DOHH2 (cell line): ENCODE results near the gene HOXC4.

Source experiments
- CTCF ChIP-seq: fragments of 200-600 bp; sonication (generic); IDR thresholded peaks from one replicate; pipeline ENCODE4 v1.5.1; 2014; ENCODE audit warnings: antibody characterized with exemption, mild to moderate bottlenecking, low read depth, low read length; ENCODE audit not compliant: poor library complexity, severe bottlenecking
- EZH2phosphoT487 ChIP-seq: fragments of 200-600 bp; sonication (generic); IDR thresholded peaks from 2 replicates; pipeline ENCODE4 v1.6.1; 2017; ENCODE audit warnings: borderline replicate concordance, mild to moderate bottlenecking, antibody characterized with exemption, low read length, moderate library complexity, mixed read lengths

DNA sequence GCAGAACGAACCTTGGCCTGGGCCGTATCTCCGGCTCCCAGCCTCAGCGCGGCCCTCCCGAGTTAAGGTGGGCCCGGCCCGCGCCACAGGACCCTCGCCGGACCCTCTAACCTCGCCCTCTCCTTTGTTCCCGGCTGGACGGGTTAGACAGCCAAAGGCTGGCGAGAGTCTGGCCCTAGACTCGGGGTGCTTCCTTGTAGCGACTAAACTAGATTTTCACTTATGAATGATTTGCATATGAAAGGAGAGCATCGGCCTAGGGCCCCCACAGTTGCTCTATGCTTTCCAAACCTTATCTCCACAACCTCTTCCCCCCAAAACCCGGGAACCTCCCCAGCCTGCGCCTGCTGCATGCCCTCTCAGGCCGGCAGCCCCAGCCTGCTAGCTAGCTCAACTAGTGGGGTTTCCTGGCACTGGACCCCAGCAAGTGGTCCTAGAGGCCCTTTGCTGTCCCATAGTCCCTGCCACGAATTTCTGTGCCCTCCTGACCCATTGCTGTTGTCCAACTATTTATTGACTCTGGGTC, 18.8 kb upstream of the HOXC4 start:
- TF ChIP-seq CTCF (no peak), EZH2phosphoT487 (no peak)
